WTC11 (cell line): Measurements from ENCODE around the gene ALK. TPM values are rescaled to one million over a fixed set of nuclear protein-coding genes. Genes with fewer than 3 reads are reported as not detected.

Experiments used
- ATAC-seq: fragments of 200-7000 bp; cut with Tn5 transposase; 2 replicates; pipeline ENCODE4 v1.10.0; 2021; ENCODE audit warnings: mild to moderate bottlenecking, moderate library complexity
- CTCF ChIA-PET: fragments of 300-600 bp; sonication (Branson Sonifier 250); formaldehyde crosslinking; loops from one replicate; lab custom pipeline; 2021; ENCODE audit warnings: antibody characterized with exemption; lab: Charles Lee
- POLR2A ChIA-PET: fragments of 350-600 bp; sonication (Branson Sonifier 250); formaldehyde crosslinking; loops from one replicate; lab custom pipeline; 2021; ENCODE audit warnings: antibody characterized with exemption; lab: Charles Lee
- DNase-seq: peaks from one replicate; pipeline ENCODE4 v3.0.0; 2021; ENCODE audit warnings: low spot score
- H3K27ac Mint-ChIP-seq: 2 replicates; pipeline ENCODE4 v1.8.0; 2021; ENCODE audit warnings: mixed read lengths
- H3K27me3 Mint-ChIP-seq: 2 replicates; pipeline ENCODE4 v1.8.0; 2021; ENCODE audit warnings: low read depth, mild to moderate bottlenecking, moderate library complexity, mixed read lengths
- H3K36me3 Mint-ChIP-seq: 2 replicates; pipeline ENCODE4 v1.8.0; 2021; ENCODE audit warnings: mixed read lengths
- H3K4me1 Mint-ChIP-seq: 2 replicates; pipeline ENCODE4 v1.8.0; 2022; ENCODE audit warnings: mixed read lengths
- H3K4me3 Mint-ChIP-seq: 2 replicates; pipeline ENCODE4 v1.8.0; 2021; ENCODE audit warnings: mild to moderate bottlenecking, moderate library complexity, mixed read lengths
- H3K9me3 Mint-ChIP-seq: 2 replicates; pipeline ENCODE4 v1.8.0; 2021; ENCODE audit warnings: mixed read lengths
- CBFB ChIP-seq: sonication (generic); formaldehyde crosslinking; IDR thresholded peaks from 2 replicates; pipeline ENCODE4 v1.8.1; 2022; ENCODE audit warnings: mild to moderate bottlenecking, low read depth, missing genetic modification reagents
- CREM ChIP-seq: sonication (generic); formaldehyde crosslinking; IDR thresholded peaks from 2 replicates; pipeline ENCODE4 v1.8.1; 2022; ENCODE audit warnings: mild to moderate bottlenecking, missing genetic modification reagents, moderate library complexity
- ESRRA ChIP-seq: sonication (generic); formaldehyde crosslinking; IDR thresholded peaks from 2 replicates; pipeline ENCODE4 v1.8.1; 2022; ENCODE audit warnings: mild to moderate bottlenecking, missing genetic modification reagents, borderline replicate concordance
- FOXK1 ChIP-seq: sonication (generic); formaldehyde crosslinking; IDR thresholded peaks from 2 replicates; pipeline ENCODE4 v1.8.0; 2022; ENCODE audit warnings: mild to moderate bottlenecking, moderate library complexity, missing genetic modification reagents
- KAT7 ChIP-seq: sonication (generic); formaldehyde crosslinking; IDR thresholded peaks from 2 replicates; pipeline ENCODE4 v1.8.1; 2023; ENCODE audit warnings: missing genetic modification reagents, mild to moderate bottlenecking, borderline replicate concordance
- PRRX2 ChIP-seq: fragments of 250-450 bp; sonication (Bioruptor Pico); IDR thresholded peaks from 2 replicates; pipeline ENCODE4 v1.8.0; 2021; ENCODE audit warnings: mild to moderate bottlenecking
- SMAD3 ChIP-seq: sonication (generic); formaldehyde crosslinking; IDR thresholded peaks from 2 replicates; pipeline ENCODE4 v1.8.0; 2022; ENCODE audit warnings: missing genetic modification reagents, mild to moderate bottlenecking, borderline replicate concordance
- ZNF138 ChIP-seq: sonication (generic); formaldehyde crosslinking; conservative IDR thresholded peaks from 2 replicates; pipeline ENCODE4 v1.8.1; 2022; ENCODE audit warnings: mild to moderate bottlenecking, moderate library complexity, missing genetic modification reagents
- ZNF416 ChIP-seq: fragments of 250-450 bp; sonication (Bioruptor Pico); IDR thresholded peaks from 2 replicates; pipeline ENCODE4 v1.9.0; 2021; ENCODE audit warnings: mild to moderate bottlenecking, inconsistent platforms
- total RNA-seq: library from RNA; stranded (reverse); gene quantifications from 3 replicates; pipeline ENCODE4 v1.2.3, GENCODE V29; 2021
- TF ChIP-seq, protein P1 (sequence below): fragments of 250-450 bp; sonication (Bioruptor Pico); conservative IDR thresholded peaks from 2 replicates; pipeline ENCODE4 v1.9.0; 2021; ENCODE audit warnings: mild to moderate bottlenecking
- TF ChIP-seq, protein P2 (sequence below): fragments of 250-450 bp; sonication (Bioruptor Pico); IDR thresholded peaks from 2 replicates; pipeline ENCODE4 v1.9.0; 2021; ENCODE audit warnings: mild to moderate bottlenecking

The ALK gene
- total RNA-seq, 1 experiment from 2014 or later, result not detected

DNA sequence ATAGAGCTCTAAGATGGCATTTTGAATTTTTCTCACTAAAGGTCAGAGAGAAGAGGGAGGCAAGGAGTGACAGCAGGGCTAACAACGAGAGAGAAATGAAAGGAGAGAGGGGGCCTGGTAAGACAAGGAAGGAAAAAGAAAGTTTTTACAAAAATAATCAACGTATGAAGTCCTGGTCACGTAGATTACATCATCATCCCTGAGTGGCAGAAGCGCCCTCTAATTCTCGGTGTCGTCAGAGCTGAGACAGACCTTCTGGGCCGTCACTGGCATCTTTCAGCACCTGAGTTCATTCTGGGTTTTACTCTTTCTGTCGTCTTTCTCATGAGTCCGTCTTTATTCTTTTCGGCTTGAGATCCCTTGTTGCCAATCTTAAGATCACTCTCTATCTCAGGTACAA lies 329.8 kb downstream of the ALK start (continued):
- TF ChIP-seq KAT7 (CRISPR knock-in tag) (no peak), CREM (CRISPR knock-in tag) (no peak), SMAD3 (CRISPR knock-in tag) (no peak), PRRX2 (CRISPR knock-in tag) (no peak), ZNF416 (CRISPR knock-in tag) (no peak)
- TF ChIP-seq, protein P1, sequence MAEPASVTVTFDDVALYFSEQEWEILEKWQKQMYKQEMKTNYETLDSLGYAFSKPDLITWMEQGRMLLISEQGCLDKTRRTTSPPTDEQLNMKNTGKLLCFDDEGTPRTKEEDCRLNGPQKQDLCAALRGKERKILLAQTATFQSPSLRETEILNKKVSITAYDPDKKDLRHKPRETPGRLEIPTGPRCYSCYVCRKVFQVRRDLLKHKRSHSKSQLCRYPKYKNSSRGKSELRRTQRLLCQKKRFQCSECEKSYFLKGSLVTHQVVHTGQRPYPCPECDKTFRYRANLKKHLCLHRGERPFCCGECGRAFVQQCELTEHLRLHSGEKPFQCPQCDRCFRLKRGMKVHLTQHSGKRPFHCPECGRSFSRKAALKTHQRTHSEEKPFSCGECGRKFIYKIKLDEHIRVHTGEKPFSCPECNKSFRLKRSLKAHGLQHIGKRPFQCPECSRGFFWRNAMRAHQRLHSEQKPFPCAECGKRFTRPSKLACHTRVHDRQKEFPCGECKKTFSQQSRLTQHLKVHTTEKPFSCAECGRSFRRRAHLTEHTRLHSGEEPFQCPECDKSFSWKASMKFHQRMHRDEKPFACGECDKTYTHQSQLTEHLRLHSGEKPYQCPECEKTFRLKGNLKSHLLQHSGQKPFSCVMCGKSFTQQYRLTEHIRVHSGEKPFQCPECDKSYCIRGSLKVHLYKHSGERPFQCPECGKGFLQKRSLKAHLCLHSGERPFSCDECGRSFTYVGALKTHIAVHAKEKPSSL, result no peak

DNA sequence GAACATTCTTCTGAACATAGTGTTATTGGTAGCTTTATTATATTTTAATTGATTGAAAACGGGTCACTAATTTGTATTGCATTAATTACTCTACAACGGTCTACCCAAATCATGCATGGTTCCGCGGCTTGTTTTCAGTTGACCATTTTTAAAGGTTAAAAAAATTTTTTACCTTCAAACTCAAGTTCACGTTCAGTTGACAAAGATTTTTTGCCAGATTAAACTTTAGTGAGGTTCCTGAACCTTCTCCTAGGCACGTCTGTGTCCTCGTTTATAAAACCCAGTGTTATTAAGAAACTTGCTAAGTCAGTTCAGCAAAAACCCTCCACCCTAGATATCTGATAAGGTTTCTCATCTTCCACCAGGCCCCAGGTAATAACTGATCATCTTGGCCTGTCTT lies 331.2 kb downstream of the ALK start:
- ATAC-seq, result no peak
- H3K9me3 Mint-ChIP-seq, result no peaks in the 10 kb centered on the region

DNA sequence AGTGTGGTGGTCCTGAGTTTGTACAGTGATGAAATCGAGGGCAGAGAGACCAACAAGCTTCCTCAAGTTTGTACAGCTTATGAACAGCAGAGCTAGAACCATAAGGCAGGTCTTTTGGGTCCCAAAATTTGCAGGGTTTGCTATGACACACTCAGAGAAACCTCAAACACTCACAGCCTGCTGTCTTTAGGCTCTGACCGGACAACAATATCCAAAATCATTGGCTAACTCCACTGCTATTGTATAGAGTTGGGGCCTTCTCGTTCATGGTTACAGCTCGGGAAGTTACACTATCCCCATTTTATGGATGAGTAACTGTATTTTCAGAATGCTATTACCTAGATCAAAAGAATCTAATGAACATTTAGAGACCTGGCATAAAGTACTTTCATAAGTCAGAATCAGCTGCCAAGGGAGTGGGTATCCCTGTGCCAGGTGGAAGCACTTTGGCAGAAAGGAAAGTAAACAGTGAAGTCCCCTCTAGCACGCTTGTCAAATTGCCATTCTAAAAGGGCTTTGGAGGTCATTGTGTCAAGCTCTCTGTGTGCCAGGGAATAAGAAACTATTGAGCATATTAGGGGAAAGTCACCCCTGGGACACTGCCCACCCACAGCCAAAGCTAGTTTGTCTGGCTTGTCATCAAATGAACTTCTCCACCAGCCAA lies 331.8 kb downstream of the ALK start:
- no peak for DNase-seq
- ChIA-PET CTCF (no interaction called here), POLR2A (no interaction called here)
- ATAC-seq, result no peak
- H3K27me3 Mint-ChIP-seq, result no peaks in the 10 kb centered on the region
- no peak for TF ChIP-seq ESRRA (CRISPR knock-in tag)
- TF ChIP-seq, protein P2, sequence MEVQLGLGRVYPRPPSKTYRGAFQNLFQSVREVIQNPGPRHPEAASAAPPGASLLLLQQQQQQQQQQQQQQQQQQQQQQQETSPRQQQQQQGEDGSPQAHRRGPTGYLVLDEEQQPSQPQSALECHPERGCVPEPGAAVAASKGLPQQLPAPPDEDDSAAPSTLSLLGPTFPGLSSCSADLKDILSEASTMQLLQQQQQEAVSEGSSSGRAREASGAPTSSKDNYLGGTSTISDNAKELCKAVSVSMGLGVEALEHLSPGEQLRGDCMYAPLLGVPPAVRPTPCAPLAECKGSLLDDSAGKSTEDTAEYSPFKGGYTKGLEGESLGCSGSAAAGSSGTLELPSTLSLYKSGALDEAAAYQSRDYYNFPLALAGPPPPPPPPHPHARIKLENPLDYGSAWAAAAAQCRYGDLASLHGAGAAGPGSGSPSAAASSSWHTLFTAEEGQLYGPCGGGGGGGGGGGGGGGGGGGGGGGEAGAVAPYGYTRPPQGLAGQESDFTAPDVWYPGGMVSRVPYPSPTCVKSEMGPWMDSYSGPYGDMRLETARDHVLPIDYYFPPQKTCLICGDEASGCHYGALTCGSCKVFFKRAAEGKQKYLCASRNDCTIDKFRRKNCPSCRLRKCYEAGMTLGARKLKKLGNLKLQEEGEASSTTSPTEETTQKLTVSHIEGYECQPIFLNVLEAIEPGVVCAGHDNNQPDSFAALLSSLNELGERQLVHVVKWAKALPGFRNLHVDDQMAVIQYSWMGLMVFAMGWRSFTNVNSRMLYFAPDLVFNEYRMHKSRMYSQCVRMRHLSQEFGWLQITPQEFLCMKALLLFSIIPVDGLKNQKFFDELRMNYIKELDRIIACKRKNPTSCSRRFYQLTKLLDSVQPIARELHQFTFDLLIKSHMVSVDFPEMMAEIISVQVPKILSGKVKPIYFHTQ (CRISPR knock-in tag), result no peak
- peaks cover 11% of the 10 kb centered on the region for H3K4me1 Mint-ChIP-seq
- H3K36me3 Mint-ChIP-seq, result no peaks in the 10 kb centered on the region
- no peak overlapping the region for H3K4me3 Mint-ChIP-seq
- no peaks in the 10 kb centered on the region for H3K9me3 Mint-ChIP-seq
- H3K27ac Mint-ChIP-seq, result no peak overlapping the region

More for the DNA sequence above, 331.2 kb downstream of the ALK start:
- no peaks in the 10 kb centered on the region for H3K36me3 Mint-ChIP-seq
- ChIA-PET CTCF (no interaction called here), POLR2A (interaction anchor here (0.6 kb wide), 1 partner anchor 25 kb away, joined by 5 read pairs; no protein-coding TSS in a partner anchor)
- no peak overlapping the region for H3K4me3 Mint-ChIP-seq
- DNase-seq, result no peak
- H3K4me1 Mint-ChIP-seq, result peaks cover 11% of the 10 kb centered on the region
- TF ChIP-seq, protein P2 (CRISPR knock-in tag), result no peak
- no peak for TF ChIP-seq FOXK1 (CRISPR knock-in tag)
- TF ChIP-seq CBFB (CRISPR knock-in tag), result no peak
- TF ChIP-seq ZNF138 (CRISPR knock-in tag), result no peak
- no peak overlapping the region for H3K27ac Mint-ChIP-seq
- H3K27me3 Mint-ChIP-seq, result no peaks in the 10 kb centered on the region
